HepG2 (cell line): ENCODE data around the gene SLC26A9.
"Not testable (repeated sequence)": the region's sequence is repeated elsewhere in the genome, so short reads cannot be mapped to it uniquely, and the experiment has no call there.

Experiments used
- CTCF ChIP-seq: sonication (generic); formaldehyde crosslinking; IDR thresholded peaks from 2 replicates; pipeline ENCODE4 v1.5.0; 2020; ENCODE audit warnings: mild to moderate bottlenecking, missing genetic modification reagents, moderate library complexity
- ETV6 ChIP-seq: sonication (generic); formaldehyde crosslinking; conservative IDR thresholded peaks from 2 replicates; pipeline ENCODE4 v1.4.0; 2020; ENCODE audit warnings: missing genetic modification reagents
- FOXK2 ChIP-seq: fragments of 450-650 bp; IDR thresholded peaks from 2 replicates; pipeline ENCODE4 v1.6.1; 2016
- IRF2 ChIP-seq: IDR thresholded peaks from 2 replicates; pipeline ENCODE4 v1.6.1; 2018; ENCODE audit warnings: missing genetic modification reagents, missing compliant biosample characterization
- JARID2 ChIP-seq: sonication (generic); formaldehyde crosslinking; IDR thresholded peaks from 2 replicates; pipeline ENCODE4 v1.8.1; 2023; ENCODE audit warnings: missing genetic modification reagents, inconsistent platforms; ENCODE audit not compliant: insufficient replicate concordance
- NFIC ChIP-seq: IDR thresholded peaks from 2 replicates; pipeline ENCODE4 v1.6.1; 2012; ENCODE audit warnings: mild to moderate bottlenecking, low read length, inconsistent platforms
- NR3C1 ChIP-seq: sonication (generic); formaldehyde crosslinking; IDR thresholded peaks from 2 replicates; pipeline ENCODE4 v1.4.0; 2020; ENCODE audit warnings: missing genetic modification reagents
- POLR2A ChIP-seq, 2 experiments: IDR thresholded peaks; 2 replicates each; pipeline ENCODE4 v1.6.1; 2011; ENCODE audit warnings: low read depth in 2 of 2, low read length in 2 of 2, mild to moderate bottlenecking in 1 of 2, moderate library complexity in 1 of 2; ENCODE audit not compliant: insufficient read depth in 1 of 2
- RBAK ChIP-seq: sonication (generic); formaldehyde crosslinking; IDR thresholded peaks from 2 replicates; pipeline ENCODE4 v1.5.1; 2020; ENCODE audit warnings: mild to moderate bottlenecking, missing genetic modification reagents
- RNF219 ChIP-seq: sonication (generic); formaldehyde crosslinking; IDR thresholded peaks from 2 replicates; pipeline ENCODE4 v1.5.0; 2020; ENCODE audit warnings: mild to moderate bottlenecking, missing genetic modification reagents
- RXRA ChIP-seq: sonication (generic); formaldehyde crosslinking; IDR thresholded peaks from 2 replicates; pipeline ENCODE4 v1.5.1; 2020; ENCODE audit warnings: missing genetic modification reagents
- ZNF335 ChIP-seq: sonication (generic); formaldehyde crosslinking; IDR thresholded peaks from 2 replicates; pipeline ENCODE4 v1.4.0; 2020; ENCODE audit warnings: missing genetic modification reagents
- ZNF768 ChIP-seq: sonication (generic); formaldehyde crosslinking; IDR thresholded peaks from 2 replicates; pipeline ENCODE4 v1.4.0; 2020; ENCODE audit warnings: missing genetic modification reagents

DNA sequence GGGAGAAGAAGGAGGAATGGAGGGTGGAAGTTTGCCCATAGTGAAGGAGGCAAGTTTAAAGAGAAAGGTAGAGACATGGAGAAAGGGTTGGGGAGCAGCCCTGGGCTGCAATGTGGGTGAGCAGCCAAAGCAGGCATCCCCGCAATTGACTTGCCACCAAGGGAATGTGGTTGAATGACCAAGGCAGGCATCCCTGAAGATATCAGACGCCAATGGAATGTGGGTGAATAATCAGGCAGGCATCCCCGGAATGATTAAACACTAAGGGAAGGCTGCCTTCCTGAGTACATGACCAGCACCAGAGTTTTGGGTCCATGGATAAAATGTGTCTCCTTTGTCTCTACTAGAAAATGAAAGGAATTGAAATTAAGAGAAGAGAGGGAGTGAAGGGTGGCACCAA lies 53.5 kb downstream of the SLC26A9 start:
- TF ChIP-seq RBAK; CTCF; IRF2 (CRISPR knock-in tag); NFIC; ETV6 (CRISPR knock-in tag); RXRA; JARID2 (CRISPR knock-in tag); FOXK2; RNF219 (CRISPR knock-in tag); ZNF335 (CRISPR knock-in tag); POLR2A (IDR thresholded peaks at IDR 0.05; ENCODE audit: insufficient read depth in 1 of 2, low read depth in 2 of 2, low read length in 2 of 2); ZNF768 (CRISPR knock-in tag); NR3C1: not testable (repeated sequence)
